H1 (cell line): ENCODE data around the gene TAF11L14. TPM values are rescaled to one million over a fixed set of nuclear protein-coding genes. Genes with fewer than 3 reads are reported as not detected.

Experiments
- CTCF ChIA-PET: fragments of 300-600 bp; sonication (Branson Sonifier 250); formaldehyde crosslinking; loops from one replicate; lab custom pipeline; 2021; ENCODE audit not compliant: partially characterized antibody; lab: Charles Lee
- POLR2A ChIA-PET: fragments of 300-600 bp; sonication (Branson Sonifier 250); formaldehyde crosslinking; loops from one replicate; lab custom pipeline; 2021; ENCODE audit warnings: inconsistent platforms; ENCODE audit not compliant: partially characterized antibody; lab: Charles Lee
- DNase-seq, 2 experiments: peaks; one replicate each; pipeline versions ENCODE4 v3.0.0 to v3.0.0-alpha.2; 2010 to 2022; ENCODE audit warnings: low spot score in 2 of 2, low read depth in 1 of 2, mixed read lengths in 1 of 2
- FAIRE-seq: peaks from 2 replicates; lab custom pipeline; 2011; peaks lifted over from hg19 to GRCh38; lab: Jason Lieb, UNC
- H2AFZ ChIP-seq: 2 replicates; pipeline ENCODE4 v1.8.1; 2012; ENCODE audit warnings: low read length, inconsistent platforms
- H2AK5ac ChIP-seq: 2 replicates; pipeline ENCODE4 v1.6.1; 2013; ENCODE audit warnings: low read depth, low read length
- H2BK120ac ChIP-seq: replicated peaks from 2 replicates; pipeline ENCODE3; 2013; ENCODE audit warnings: low read depth, low read length, inconsistent platforms
- H2BK12ac ChIP-seq: 2 replicates; pipeline ENCODE4 v1.6.1; 2013; ENCODE audit warnings: low read depth, low read length
- H2BK15ac ChIP-seq: 2 replicates; pipeline ENCODE4 v1.6.1; 2013; ENCODE audit warnings: low read length
- H2BK20ac ChIP-seq: 2 replicates; pipeline ENCODE4 v1.6.1; 2013; ENCODE audit warnings: low read length
- H2BK5ac ChIP-seq: 2 replicates; pipeline ENCODE4 v1.6.1; 2013; ENCODE audit warnings: low read depth, low read length
- H3K14ac ChIP-seq: 2 replicates; pipeline ENCODE4 v1.6.1; 2013; ENCODE audit warnings: inconsistent platforms; ENCODE audit not compliant: insufficient read length
- H3K18ac ChIP-seq: 2 replicates; pipeline ENCODE4 v1.6.1; 2013; ENCODE audit warnings: low read length; ENCODE audit errors: extremely low read depth
- H3K23ac ChIP-seq: 2 replicates; pipeline ENCODE4 v1.6.1; 2013; ENCODE audit warnings: inconsistent platforms; ENCODE audit not compliant: insufficient read length
- H3K23me2 ChIP-seq: 2 replicates; pipeline ENCODE4 v1.6.1; 2013; ENCODE audit warnings: low read depth, low read length
- H3K27ac ChIP-seq: 2 replicates; pipeline ENCODE4 v1.6.1; 2011; ENCODE audit warnings: low read depth, low read length, inconsistent platforms
- H3K27me3 ChIP-seq, 4 experiments: replicated peaks in 1 of 4; 1 replicate in 1 of 4; 2 replicates in 3 of 4; pipeline versions ENCODE4 v1.6.1 to v1.8.1; 2011 to 2013; ENCODE audit warnings: low read length in 3 of 4, mild to moderate bottlenecking in 3 of 4, inconsistent platforms in 2 of 4, mixed read lengths in 2 of 4, moderate library complexity in 1 of 4; ENCODE audit not compliant: control insufficient read depth in 3 of 4, insufficient read depth in 3 of 4; ENCODE audit errors: extremely low read depth in 1 of 4
- H3K36me3 ChIP-seq, 4 experiments: 2 replicates each; pipeline versions ENCODE4 v1.6.1 to v1.8.1; 2011 to 2013; ENCODE audit warnings: mild to moderate bottlenecking in 4 of 4, low read length in 3 of 4, moderate library complexity in 2 of 4, control low read depth in 1 of 4, inconsistent platforms in 1 of 4; ENCODE audit not compliant: insufficient read depth in 4 of 4, control insufficient read depth in 2 of 4
- H3K4ac ChIP-seq: replicated peaks from 2 replicates; pipeline ENCODE3; 2013; ENCODE audit warnings: low read length, low read depth, mixed read lengths, inconsistent platforms; ENCODE audit not compliant: insufficient read length
- H3K4me1 ChIP-seq, 4 experiments: replicated peaks in 1 of 4; 1 replicate in 1 of 4; 2 replicates in 3 of 4; pipeline versions ENCODE4 v1.6.1 to v1.8.1; 2011 to 2013; ENCODE audit warnings: low read length in 3 of 4, inconsistent platforms in 2 of 4, mixed read lengths in 1 of 4; ENCODE audit not compliant: insufficient read depth in 4 of 4, control insufficient read depth in 3 of 4
- H3K4me2 ChIP-seq, 2 experiments: 2 replicates each; pipeline versions ENCODE4 v1.6.1 to v1.8.1; 2011 to 2013; ENCODE audit warnings: low read depth in 2 of 2, low read length in 2 of 2, control low read depth in 1 of 2, inconsistent platforms in 1 of 2, mild to moderate bottlenecking in 1 of 2; ENCODE audit not compliant: insufficient read depth in 1 of 2
- H3K4me3 ChIP-seq, 4 experiments: fragments of 200-600, 300-600 bp in 1 of 4; sonication (generic), shearing (Covaris generic), sonication (Bioruptor Twin) in 1 of 4; 2 replicates each; pipeline versions ENCODE4 v1.5.1 to v1.8.1; 2011 to 2016; ENCODE audit warnings: low read length in 4 of 4, low read depth in 3 of 4, control low read depth in 2 of 4, inconsistent platforms in 2 of 4, mild to moderate bottlenecking in 2 of 4, mixed read lengths in 1 of 4, moderate library complexity in 1 of 4; ENCODE audit not compliant: insufficient read depth in 2 of 4; ENCODE audit errors: extremely low read depth in 1 of 4
- H3K56ac ChIP-seq: replicated peaks from 2 replicates; pipeline ENCODE3; 2013; ENCODE audit warnings: low read depth, mild to moderate bottlenecking, mixed read lengths, low read length, inconsistent platforms; ENCODE audit not compliant: insufficient read length
- H3K79me1 ChIP-seq: 2 replicates; pipeline ENCODE4 v1.6.1; 2013; ENCODE audit warnings: low read depth, low read length, control low read depth
- H3K79me2 ChIP-seq, 2 experiments: 2 replicates each; pipeline versions ENCODE4 v1.6.1 to v1.8.1; 2012 to 2013; ENCODE audit warnings: low read length in 2 of 2, mild to moderate bottlenecking in 2 of 2, inconsistent platforms in 1 of 2; ENCODE audit not compliant: insufficient read depth in 2 of 2, control insufficient read depth in 1 of 2
- H3K9ac ChIP-seq, 4 experiments: replicated peaks in 1 of 4; 1 replicate in 1 of 4; 2 replicates in 3 of 4; pipeline versions ENCODE4 v1.6.1 to v1.8.1; 2011 to 2013; ENCODE audit warnings: low read depth in 3 of 4, low read length in 3 of 4, control low read depth in 2 of 4, mild to moderate bottlenecking in 2 of 4, moderate library complexity in 2 of 4, inconsistent platforms in 1 of 4; ENCODE audit errors: extremely low read depth in 1 of 4
- H3K9me3 ChIP-seq, 2 experiments: 2 replicates each; pipeline versions ENCODE4 v1.6.1 to v1.8.1; 2012 to 2013; ENCODE audit warnings: mild to moderate bottlenecking in 2 of 2, moderate library complexity in 2 of 2, control low read depth in 1 of 2, inconsistent platforms in 1 of 2, low read depth in 1 of 2, low read length in 1 of 2, mixed read lengths in 1 of 2; ENCODE audit not compliant: insufficient read depth in 2 of 2
- H4K20me1 ChIP-seq, 2 experiments: replicated peaks in 1 of 2; 2 replicates each; pipeline versions ENCODE3 to v1.8.1; 2011 to 2013; ENCODE audit warnings: inconsistent platforms in 2 of 2, low read length in 2 of 2, mild to moderate bottlenecking in 1 of 2; ENCODE audit not compliant: insufficient read depth in 2 of 2, control insufficient read depth in 1 of 2
- H4K5ac ChIP-seq: 2 replicates; pipeline ENCODE4 v1.6.1; 2013; ENCODE audit warnings: low read length, low read depth, mixed read lengths, inconsistent platforms; ENCODE audit not compliant: insufficient read length
- H4K8ac ChIP-seq: 2 replicates; pipeline ENCODE4 v1.8.0; 2013; ENCODE audit warnings: mild to moderate bottlenecking, moderate library complexity, low read length, inconsistent platforms; ENCODE audit not compliant: insufficient read depth; ENCODE audit errors: extremely low read depth
- H4K91ac ChIP-seq: replicated peaks from 2 replicates; pipeline ENCODE3; 2013; ENCODE audit warnings: low read length, mixed read lengths, inconsistent platforms; ENCODE audit not compliant: insufficient read length
- BACH1 ChIP-seq: IDR thresholded peaks from 2 replicates; pipeline ENCODE4 v1.6.1; 2012; ENCODE audit warnings: low read length, improper control_type of control experiment
- CBX8 ChIP-seq: fragments of 300-800, 300-1000 bp; sonication (generic); IDR thresholded peaks from 2 replicates; pipeline ENCODE4 v1.7.1; 2016; ENCODE audit warnings: low read depth, low read length, borderline replicate concordance
- CEBPB ChIP-seq: IDR thresholded peaks from 2 replicates; pipeline ENCODE4 v1.6.1; 2012; ENCODE audit warnings: low read depth, low read length
- CHD2 ChIP-seq: IDR thresholded peaks from 2 replicates; pipeline ENCODE4 v1.6.1; 2012; ENCODE audit warnings: low read length, improper control_type of control experiment
- GTF2F1 ChIP-seq: IDR thresholded peaks from 2 replicates; pipeline ENCODE4 v1.6.1; 2012; ENCODE audit warnings: low read depth, low read length, improper control_type of control experiment, borderline replicate concordance
- KDM5A ChIP-seq: fragments of 200-600 bp; IDR thresholded peaks from 2 replicates; pipeline ENCODE4 v1.7.1; 2012; ENCODE audit warnings: mild to moderate bottlenecking, low read length, inconsistent platforms, mixed read lengths
- MAFK ChIP-seq: IDR thresholded peaks from 2 replicates; pipeline ENCODE4 v1.6.1; 2012; ENCODE audit warnings: low read depth, mild to moderate bottlenecking, improper control_type of control experiment, low read length
- MAX ChIP-seq: IDR thresholded peaks from 2 replicates; pipeline ENCODE4 v1.6.1; 2012; ENCODE audit warnings: inconsistent platforms
- NANOG ChIP-seq: IDR thresholded peaks from 2 replicates; pipeline ENCODE4 v1.6.1; 2011; ENCODE audit warnings: low read length, low read depth, mild to moderate bottlenecking, inconsistent platforms; ENCODE audit not compliant: insufficient read depth, poor library complexity, severe bottlenecking
- PHF8 ChIP-seq: fragments of 200-600 bp; sonication (generic); conservative IDR thresholded peaks from 2 replicates; pipeline ENCODE4 v1.7.1; 2012; ENCODE audit warnings: low read depth, mild to moderate bottlenecking, inconsistent platforms, low read length, moderate library complexity
- POLR2A ChIP-seq, 2 experiments: IDR thresholded peaks; 1 replicate in 1 of 2; 2 replicates in 1 of 2; pipeline ENCODE4 v1.6.1; 2011; ENCODE audit warnings: low read depth in 2 of 2, low read length in 2 of 2, mild to moderate bottlenecking in 2 of 2; ENCODE audit errors: control extremely low read depth in 1 of 2
- POU5F1 ChIP-seq: IDR thresholded peaks from 2 replicates; pipeline ENCODE4 v1.6.1; 2011; ENCODE audit warnings: low read depth, mild to moderate bottlenecking, low read length, moderate library complexity
- SIN3A ChIP-seq, 2 experiments: IDR thresholded peaks in 1 of 2; conservative IDR thresholded peaks in 1 of 2; 2 replicates each; pipeline ENCODE4 v1.6.1; 2011 to 2012; ENCODE audit warnings: low read length in 2 of 2, improper control_type of control experiment in 1 of 2, low read depth in 1 of 2, mild to moderate bottlenecking in 1 of 2
- SIX5 ChIP-seq: IDR thresholded peaks from 2 replicates; pipeline ENCODE4 v1.6.1; 2011; ENCODE audit warnings: mild to moderate bottlenecking, low read depth, low read length
- TAF7 ChIP-seq: optimal IDR thresholded peaks from 2 replicates; pipeline ENCODE3; 2011; ENCODE audit warnings: low read depth, mild to moderate bottlenecking, inconsistent platforms, low read length, moderate library complexity, borderline replicate concordance
- WGBS, 2 experiments: shearing (Covaris generic) in 1 of 2; methylation state at CpG; one replicate each; pipeline versions ENCODE4 v1.1.6 to v1.1.7; 2013 to 2015; ENCODE audit warnings: low lambda C conversion rate in 2 of 2, mixed read lengths in 2 of 2, inconsistent platforms in 1 of 2, low coverage in 1 of 2, missing lambda C conversion rate in 1 of 2; ENCODE audit not compliant: insufficient replicate concordance in 2 of 2, insufficient coverage in 1 of 2, insufficient read length in 1 of 2; ENCODE audit errors: extremely low coverage in 1 of 2, missing lambda C conversion rate in 1 of 2; 5-methylcytosine and 5-hydroxymethylcytosine counted together
- polyA plus RNA-seq, 7 experiments: library from polyadenylated mRNA; depleted of rRNA in 3 of 7; stranded (reverse) in 5 of 7; unstranded in 2 of 7; fragments of >200 nt in 5 of 7; fragments of 200-250 nt in 2 of 7; gene quantifications; 1 replicate in 5 of 7; 2 replicates in 1 of 7; 4 replicates in 1 of 7; pipeline versions ENCODE4 v1.2.1 to v1.2.3, GENCODE V29; 2011 to 2013; ENCODE audit warnings: missing spikeins in 2 of 7, mixed read lengths in 2 of 7
- total RNA-seq: library from RNA; stranded (reverse); fragmentation: NEBNext Ultra II Directional; extraction: Animal tissue kit (Norgen Biotek cat#: 25700); gene quantifications from 2 replicates; pipeline ENCODE4 v1.2.1, GENCODE V29; 2021

TAF11L14 gene
- total and polyA plus RNA-seq, 2 of the 8 experiments (the other 6 are each of a cell fraction or from before 2014, with no cell fraction given) = not detected

DNA sequence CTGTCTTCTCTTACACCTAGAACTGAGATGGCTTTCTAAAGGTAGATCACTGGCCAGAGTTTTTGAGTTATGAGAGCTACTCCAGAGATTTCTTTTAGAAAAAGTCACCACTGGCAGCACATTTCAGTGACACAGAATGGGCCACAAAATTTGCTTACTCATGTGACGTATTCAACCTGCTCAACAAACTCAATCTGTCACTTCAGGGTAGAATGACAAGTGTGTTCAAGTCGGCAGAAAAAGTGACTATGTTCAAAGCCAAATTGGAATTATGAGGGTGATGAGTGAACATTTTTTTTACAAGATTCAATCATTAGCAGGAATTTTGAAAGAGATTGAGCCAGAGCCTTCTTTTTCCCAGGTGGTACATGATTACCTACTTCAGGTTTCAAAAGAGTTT lies 46.5 kb downstream of the TAF11L14 start:
- Histone ChIP-seq H2BK15ac (no peak overlapping the region), H3K18ac (no peak overlapping the region), H3K9ac (no peak overlapping the region), H3K4me2 (no peak overlapping the region), H2BK120ac (no peak overlapping the region), H3K36me3 (no peaks in the 10 kb centered on the region; a peak in 1 of 8 replicates), H4K91ac (no peak overlapping the region), H2AK5ac (no peak overlapping the region), H4K20me1 (no peaks in the 10 kb centered on the region), H3K23me2 (no peaks in the 10 kb centered on the region), H3K9me3 (no peaks in the 10 kb centered on the region), H3K4ac (no peak overlapping the region), H3K4me3 (no peak overlapping the region), H3K14ac (no peak overlapping the region), H4K5ac (no peak overlapping the region), H2BK12ac (no peak overlapping the region), H3K56ac (no peak overlapping the region), H3K23ac (no peak overlapping the region), H2BK20ac (no peak overlapping the region), H2BK5ac (no peak overlapping the region), H2AFZ (no peak overlapping the region), H3K27me3 (no peaks in the 10 kb centered on the region), H3K79me2 (no peaks in the 10 kb centered on the region), H4K8ac (no peak overlapping the region), H3K4me1 (no peaks in the 10 kb centered on the region), H3K79me1 (no peaks in the 10 kb centered on the region), H3K27ac (no peak overlapping the region)
- ChIA-PET CTCF (no interaction called here), POLR2A (no interaction called here)
- TF ChIP-seq SIX5 = no peak
- TF ChIP-seq BACH1 = no peak
- TF ChIP-seq TAF7 = no peak
- TF ChIP-seq KDM5A = no peak
- TF ChIP-seq NANOG = no peak
- no peak for TF ChIP-seq CEBPB
- no peak for TF ChIP-seq PHF8
- no peak for TF ChIP-seq CHD2
- no peak for TF ChIP-seq GTF2F1
- TF ChIP-seq SIN3A (conservative IDR thresholded peaks at IDR 0.05 in 1 of 2, IDR thresholded peaks at IDR 0.05 in 1 of 2; ENCODE audit: low read depth in 1 of 2, low read length in 2 of 2) = no peak
- TF ChIP-seq MAX = no peak
- TF ChIP-seq POU5F1 = no peak
- TF ChIP-seq CBX8 = no peak
- TF ChIP-seq MAFK = no peak
- TF ChIP-seq POLR2A (IDR thresholded peaks at IDR 0.05; ENCODE audit: control extremely low read depth in 1 of 2, low read depth in 2 of 2, low read length in 2 of 2) = no peak
- DNase-seq = no peak
- no peak for FAIRE-seq
- WGBS, 2 experiments = 86% methylated on average over 2 of the region's 2 CpGs; no CpG with 5 or more reads in 1 of the 2 experiments
